ENCODE data around the gene EVA1B.

The EVA1B gene

DNA sequence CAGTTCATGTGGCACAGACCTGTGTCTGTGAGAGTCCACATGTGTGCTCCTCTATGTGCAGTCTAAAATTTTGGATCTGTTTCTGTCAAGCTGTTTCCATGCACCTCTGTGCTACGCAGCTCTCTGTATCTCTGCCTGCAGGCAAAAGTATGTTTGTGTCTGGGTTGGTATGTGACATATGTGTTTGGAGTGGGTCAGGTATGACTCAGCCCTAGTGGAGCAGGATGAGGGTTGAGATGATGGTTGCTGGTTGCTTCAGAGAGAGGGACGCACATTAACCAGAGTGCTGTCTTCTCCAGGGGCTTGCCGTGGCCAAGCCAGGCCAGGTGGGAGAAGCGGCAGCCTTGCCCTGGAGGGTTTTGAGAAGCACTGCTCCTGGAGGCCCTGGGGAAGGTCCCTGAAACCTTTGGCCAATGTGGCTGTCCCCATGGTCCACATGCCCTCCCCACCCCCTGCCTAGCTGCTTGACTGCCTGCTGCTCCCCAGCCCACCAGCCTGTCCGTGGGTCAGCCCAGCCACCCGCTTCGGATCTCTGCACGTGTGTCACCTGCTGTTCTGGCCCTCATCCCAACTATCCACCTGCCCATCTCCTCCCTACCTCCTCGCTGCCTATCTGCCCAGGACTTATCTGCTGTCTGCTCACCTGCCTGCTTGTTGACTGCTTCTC lies 4.1 kb upstream of the EVA1B start:
- DNase-seq (ENCODE audit: insufficient read length, low spot score) (no peak), FAIRE-seq (no peak)
- TF ChIP-seq, protein P1, sequence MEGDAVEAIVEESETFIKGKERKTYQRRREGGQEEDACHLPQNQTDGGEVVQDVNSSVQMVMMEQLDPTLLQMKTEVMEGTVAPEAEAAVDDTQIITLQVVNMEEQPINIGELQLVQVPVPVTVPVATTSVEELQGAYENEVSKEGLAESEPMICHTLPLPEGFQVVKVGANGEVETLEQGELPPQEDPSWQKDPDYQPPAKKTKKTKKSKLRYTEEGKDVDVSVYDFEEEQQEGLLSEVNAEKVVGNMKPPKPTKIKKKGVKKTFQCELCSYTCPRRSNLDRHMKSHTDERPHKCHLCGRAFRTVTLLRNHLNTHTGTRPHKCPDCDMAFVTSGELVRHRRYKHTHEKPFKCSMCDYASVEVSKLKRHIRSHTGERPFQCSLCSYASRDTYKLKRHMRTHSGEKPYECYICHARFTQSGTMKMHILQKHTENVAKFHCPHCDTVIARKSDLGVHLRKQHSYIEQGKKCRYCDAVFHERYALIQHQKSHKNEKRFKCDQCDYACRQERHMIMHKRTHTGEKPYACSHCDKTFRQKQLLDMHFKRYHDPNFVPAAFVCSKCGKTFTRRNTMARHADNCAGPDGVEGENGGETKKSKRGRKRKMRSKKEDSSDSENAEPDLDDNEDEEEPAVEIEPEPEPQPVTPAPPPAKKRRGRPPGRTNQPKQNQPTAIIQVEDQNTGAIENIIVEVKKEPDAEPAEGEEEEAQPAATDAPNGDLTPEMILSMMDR (IDR thresholded peaks at IDR 0.05; ENCODE audit: insufficient read depth, missing control alignments), result no peak

DNA sequence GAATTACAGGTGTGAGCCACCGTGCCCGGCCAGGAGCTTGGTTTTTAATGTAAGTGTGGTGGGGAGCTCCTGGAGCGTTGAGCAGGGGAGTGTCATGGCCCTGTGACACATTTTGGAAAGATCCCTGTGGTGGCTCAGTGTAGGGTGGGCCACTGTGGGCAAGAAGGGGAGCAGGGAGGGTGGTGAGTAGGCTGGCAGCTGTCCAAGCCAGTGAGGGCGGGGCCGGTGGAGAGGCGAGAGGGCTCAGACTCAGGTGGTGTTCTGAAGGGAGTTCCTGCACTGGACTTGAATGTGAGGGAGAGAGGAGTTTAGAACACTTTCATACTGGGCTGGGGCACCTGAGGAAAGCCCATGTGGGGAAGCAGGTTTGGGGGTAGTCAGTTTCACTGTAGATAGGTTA lies 3.1 kb upstream of the EVA1B start:
- FAIRE-seq (no peak), DNase-seq (ENCODE audit: insufficient read length, low spot score) (no peak)
- TF ChIP-seq, protein P1 (IDR thresholded peaks at IDR 0.05; ENCODE audit: insufficient read depth, missing control alignments), result no peak

DNA sequence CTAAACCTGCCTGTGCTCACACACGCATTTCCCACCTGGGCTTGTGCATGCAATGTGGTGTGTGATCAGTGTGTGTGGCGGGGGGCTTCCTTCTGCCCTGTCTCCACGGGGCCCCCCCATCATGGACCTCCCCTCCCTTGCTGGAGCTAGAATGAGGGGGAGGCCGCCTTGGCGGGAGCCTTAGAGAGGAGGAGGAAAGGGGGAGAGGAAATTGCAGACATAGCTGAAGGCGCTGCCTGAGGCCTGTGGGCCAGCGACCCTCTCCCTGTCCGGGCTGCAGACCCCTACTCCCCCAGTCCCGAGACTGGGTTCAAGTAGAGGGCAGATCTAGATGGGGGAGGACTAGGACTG lies 883 bp upstream of the EVA1B start:
- TF ChIP-seq, protein P1 (IDR thresholded peaks at IDR 0.05; ENCODE audit: insufficient read depth, missing control alignments), result no peak
- DNase-seq (ENCODE audit: insufficient read length, low spot score) (no peak), FAIRE-seq (no peak)

DNA sequence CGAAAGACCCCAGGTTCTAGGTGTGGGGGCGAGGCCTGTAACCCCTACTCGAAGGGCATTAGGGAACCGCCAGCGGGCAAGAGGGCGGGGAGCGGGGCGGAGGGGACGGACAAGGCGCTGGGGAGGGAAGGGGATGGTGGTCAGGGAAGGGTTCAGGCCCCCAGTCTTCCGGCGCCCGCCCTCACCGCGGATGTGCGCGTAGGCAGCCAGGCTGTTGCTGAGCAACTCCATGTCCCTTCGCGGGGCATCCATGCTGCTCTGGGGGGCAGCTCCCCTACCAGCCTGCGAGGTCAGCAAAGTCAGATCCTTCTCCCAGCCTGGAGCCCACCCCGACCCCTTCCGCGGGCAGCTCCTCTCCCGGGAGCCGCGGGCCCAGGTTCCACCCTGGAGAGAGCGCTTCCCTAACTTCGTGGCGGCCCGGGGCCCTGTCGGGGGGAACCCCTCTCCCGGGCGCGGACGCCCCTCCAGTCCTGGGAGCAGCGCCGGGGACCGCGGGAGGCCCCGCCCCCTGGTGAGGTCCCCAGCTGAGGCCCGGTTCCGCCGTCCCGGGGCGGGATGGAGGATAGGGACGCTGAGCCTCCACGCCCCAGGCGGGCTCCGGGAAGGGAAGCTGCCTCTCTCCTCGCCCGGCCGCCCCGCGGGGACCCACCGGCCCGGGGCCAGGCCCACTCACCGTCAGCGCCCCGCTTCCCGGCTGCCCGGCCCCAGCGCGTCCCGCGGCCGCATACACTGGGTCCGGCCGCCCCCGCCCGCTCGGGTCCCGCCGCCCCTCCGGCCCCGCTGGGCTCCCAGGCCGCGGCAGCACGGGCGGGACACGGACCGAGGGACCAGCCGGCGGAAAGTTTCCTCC lies 434 bp downstream of the EVA1B start:
- TF ChIP-seq, protein P1 (IDR thresholded peaks at IDR 0.05; ENCODE audit: insufficient read depth, missing control alignments), result no peak
- DNase-seq (ENCODE audit: insufficient read length, low spot score), result no peak
- no peak for FAIRE-seq

DNA sequence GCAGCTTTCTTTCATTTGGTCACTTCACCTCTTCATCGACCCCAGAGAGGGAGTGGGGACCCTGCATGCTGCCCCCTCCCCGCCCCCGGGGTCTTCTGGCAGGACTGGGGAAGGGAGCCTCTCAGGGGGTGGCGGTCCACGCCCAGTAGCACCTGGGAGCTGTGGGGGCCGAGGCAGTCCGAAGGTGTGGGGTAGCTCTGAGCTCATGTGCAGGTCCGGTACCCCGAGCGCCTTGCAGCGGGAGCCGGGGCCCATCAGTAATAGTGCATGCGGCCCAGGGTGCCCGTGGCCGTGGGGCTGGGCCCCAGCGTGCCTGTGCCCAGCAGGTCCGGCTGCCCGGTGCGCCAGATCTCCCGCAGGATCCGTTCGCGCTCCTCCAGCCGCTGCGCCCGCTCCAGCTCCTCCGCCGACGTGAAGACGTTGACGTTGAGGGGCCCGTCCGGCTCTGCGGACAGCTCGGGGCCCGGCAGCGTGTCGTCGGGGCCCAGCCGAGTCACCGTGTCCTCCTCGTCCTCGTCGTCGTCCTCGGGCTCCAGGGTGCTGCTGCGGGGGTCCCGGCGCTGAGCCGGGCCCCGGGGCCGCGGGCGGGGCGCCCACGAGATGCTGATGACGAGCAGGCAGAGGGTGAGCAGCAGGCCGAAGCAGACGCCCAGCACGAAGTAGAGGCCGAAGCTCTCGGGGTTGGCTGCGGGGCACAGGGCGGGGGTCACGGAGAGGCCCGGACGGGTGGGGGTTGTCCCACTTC lies 1.2 kb downstream of the EVA1B start:
- TF ChIP-seq, protein P1 (IDR thresholded peaks at IDR 0.05; ENCODE audit: insufficient read depth, missing control alignments), result no peak
- DNase-seq (ENCODE audit: insufficient read length, low spot score), result no peak

DNA sequence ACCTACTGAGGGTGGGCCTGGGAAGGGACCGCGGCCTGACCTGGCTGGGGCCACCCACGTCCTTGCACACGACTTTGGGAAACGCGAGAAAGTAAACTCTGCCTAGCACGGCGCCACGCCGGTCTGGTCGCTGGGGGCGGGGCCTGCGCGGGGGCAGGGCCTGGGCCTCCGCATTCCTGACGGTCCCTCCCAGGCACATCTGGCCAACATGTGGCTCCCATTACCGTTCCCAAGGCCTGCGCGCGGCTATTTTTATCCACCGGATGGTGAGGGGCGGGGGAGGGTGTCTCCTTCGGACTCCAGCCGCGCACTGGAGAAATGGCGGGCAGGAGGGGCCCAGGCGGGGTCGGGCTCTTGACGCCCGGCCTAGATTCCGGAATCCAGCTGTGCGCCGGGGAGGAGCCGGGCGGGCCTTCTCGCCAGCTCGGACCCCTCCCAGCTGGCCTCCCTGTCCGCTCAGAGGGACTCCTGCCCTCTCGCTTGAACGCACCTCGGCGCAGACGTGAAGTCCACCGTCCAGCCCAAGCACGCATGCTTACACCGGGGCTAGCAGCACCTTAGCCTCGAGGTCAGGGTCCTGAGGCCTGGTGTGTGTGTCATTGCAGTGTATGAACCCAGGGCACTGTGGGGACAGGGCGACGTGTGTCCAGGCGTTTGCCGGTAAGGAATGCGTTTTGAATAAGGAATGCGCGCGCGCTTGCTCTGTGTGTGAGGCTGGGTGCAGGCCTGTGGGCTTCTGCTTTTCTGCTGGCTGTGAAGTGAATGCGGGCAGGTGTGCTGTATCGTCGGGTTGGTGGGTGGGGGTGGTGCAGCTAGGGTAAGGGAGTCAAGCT lies 2.1 kb downstream of the EVA1B start:
- TF ChIP-seq, protein P1 (IDR thresholded peaks at IDR 0.05; ENCODE audit: insufficient read depth, missing control alignments), result no peak
- no peak for FAIRE-seq
- no peak for DNase-seq (ENCODE audit: insufficient read length, low spot score)

More for the DNA sequence above, 1.2 kb downstream of the EVA1B start:
- no peak for FAIRE-seq

Data from D721Med (cell line).